ENCODE data around the gene ASIC2.

- TF ChIP-seq POLR2AphosphoS2 (IDR thresholded peaks at IDR 0.05; ENCODE audit: low read length) = no peak
- TF ChIP-seq MECOM (CRISPR knock-in tag; IDR thresholded peaks at IDR 0.05) = no peak
- TF ChIP-seq EZH2 (IDR thresholded peaks at IDR 0.05; ENCODE audit: borderline replicate concordance, low read depth, low read length) = no peak
- TF ChIP-seq POLR3A (IDR thresholded peaks at IDR 0.05; ENCODE audit: borderline replicate concordance, extremely low read depth, insufficient read depth, insufficient read length) = no peak
- no peak for TF ChIP-seq TAF1 (IDR thresholded peaks at IDR 0.05; ENCODE audit: control insufficient read depth, extremely low read depth, insufficient read depth, low read length, severe bottlenecking)
- no peak for TF ChIP-seq CREB1 (IDR thresholded peaks at IDR 0.05)
- no peak for TF ChIP-seq CREB1 (CRISPR knock-in tag; IDR thresholded peaks at IDR 0.05)
- no peak for TF ChIP-seq SMAD4 (CRISPR knock-in tag; conservative IDR thresholded peaks at IDR 0.05)
Measured at GRCh38 chr17:33175562-33175961, 117.5 kb downstream of the ASIC2 start.
